ENCODE results near the gene UMPS.

DNA sequence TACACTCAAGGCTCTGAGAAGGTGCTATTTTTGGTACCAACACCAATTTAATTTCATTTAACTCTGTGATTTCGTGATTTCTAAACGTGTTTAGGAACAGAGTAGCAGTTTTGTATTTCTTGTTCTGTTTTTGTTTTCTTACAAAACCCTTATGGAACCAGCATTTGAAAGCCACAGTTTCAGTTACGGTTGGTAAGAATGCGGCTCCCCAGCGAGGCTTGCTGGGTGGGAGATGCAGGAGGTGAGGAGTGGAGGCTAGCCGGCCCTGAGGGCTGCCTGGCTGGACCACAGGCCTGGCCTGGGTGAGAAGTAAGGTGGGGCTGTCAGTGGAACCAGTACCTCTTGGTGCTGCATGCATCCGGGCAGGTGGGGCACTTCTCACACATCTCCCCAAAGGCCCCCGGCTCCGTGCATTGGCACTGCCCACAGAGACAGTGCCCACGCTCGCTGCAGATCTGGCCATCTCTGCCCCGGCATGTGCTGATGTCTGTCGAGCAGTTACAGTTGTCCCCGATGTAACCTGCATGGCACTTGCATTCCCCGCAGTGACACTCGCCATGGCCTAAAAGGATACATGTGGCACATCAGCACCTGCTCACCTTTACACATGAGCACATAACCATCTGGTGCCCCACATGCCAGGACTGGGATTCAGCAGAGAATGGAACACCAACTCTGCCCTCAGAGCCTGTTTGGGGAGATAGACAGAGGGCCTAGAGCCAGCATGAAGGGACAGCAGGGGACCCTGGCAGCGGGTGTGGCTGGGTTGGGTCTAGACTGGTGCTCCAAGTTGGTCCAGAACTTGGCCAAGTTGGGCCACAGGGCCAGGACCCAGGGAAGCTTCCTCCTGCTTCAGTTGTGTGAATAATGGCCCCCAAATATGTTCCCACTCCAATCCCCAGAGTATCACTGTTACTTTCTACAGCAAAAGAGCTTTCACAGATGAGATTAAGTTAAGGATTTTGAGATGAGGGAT, 43.4 kb downstream of the UMPS start:
- TF ChIP-seq, protein P1, sequence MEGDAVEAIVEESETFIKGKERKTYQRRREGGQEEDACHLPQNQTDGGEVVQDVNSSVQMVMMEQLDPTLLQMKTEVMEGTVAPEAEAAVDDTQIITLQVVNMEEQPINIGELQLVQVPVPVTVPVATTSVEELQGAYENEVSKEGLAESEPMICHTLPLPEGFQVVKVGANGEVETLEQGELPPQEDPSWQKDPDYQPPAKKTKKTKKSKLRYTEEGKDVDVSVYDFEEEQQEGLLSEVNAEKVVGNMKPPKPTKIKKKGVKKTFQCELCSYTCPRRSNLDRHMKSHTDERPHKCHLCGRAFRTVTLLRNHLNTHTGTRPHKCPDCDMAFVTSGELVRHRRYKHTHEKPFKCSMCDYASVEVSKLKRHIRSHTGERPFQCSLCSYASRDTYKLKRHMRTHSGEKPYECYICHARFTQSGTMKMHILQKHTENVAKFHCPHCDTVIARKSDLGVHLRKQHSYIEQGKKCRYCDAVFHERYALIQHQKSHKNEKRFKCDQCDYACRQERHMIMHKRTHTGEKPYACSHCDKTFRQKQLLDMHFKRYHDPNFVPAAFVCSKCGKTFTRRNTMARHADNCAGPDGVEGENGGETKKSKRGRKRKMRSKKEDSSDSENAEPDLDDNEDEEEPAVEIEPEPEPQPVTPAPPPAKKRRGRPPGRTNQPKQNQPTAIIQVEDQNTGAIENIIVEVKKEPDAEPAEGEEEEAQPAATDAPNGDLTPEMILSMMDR (IDR thresholded peaks at IDR 0.05) = no peak
- TF ChIP-seq CBX8 (IDR thresholded peaks at IDR 0.05) = no peak
- TF ChIP-seq EP300 (IDR thresholded peaks at IDR 0.05) = no peak
- TF ChIP-seq, protein P2, sequence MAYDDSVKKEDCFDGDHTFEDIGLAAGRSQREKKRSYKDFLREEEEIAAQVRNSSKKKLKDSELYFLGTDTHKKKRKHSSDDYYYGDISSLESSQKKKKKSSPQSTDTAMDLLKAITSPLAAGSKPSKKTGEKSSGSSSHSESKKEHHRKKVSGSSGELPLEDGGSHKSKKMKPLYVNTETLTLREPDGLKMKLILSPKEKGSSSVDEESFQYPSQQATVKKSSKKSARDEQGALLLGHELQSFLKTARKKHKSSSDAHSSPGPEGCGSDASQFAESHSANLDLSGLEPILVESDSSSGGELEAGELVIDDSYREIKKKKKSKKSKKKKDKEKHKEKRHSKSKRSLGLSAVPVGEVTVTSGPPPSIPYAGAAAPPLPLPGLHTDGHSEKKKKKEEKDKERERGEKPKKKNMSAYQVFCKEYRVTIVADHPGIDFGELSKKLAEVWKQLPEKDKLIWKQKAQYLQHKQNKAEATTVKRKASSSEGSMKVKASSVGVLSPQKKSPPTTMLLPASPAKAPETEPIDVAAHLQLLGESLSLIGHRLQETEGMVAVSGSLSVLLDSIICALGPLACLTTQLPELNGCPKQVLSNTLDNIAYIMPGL (CRISPR knock-in tag; IDR thresholded peaks at IDR 0.05; ENCODE audit: borderline replicate concordance) = no peak
- TF ChIP-seq JUN (IDR thresholded peaks at IDR 0.05) = no peak
- no peak for TF ChIP-seq MAZ (IDR thresholded peaks at IDR 0.05; ENCODE audit: borderline replicate concordance, low read depth, low read length)
- no peak for TF ChIP-seq KDM5A (IDR thresholded peaks at IDR 0.05)
- TF ChIP-seq POLR2A (IDR thresholded peaks at IDR 0.05; ENCODE audit: low read length) = no peak
- TF ChIP-seq ZFP36 (IDR thresholded peaks at IDR 0.05; ENCODE audit: borderline replicate concordance, partially characterized antibody) = no peak
- no peak for TF ChIP-seq NPAS2 (CRISPR knock-in tag; IDR thresholded peaks at IDR 0.05; ENCODE audit: borderline replicate concordance)
- no peak for TF ChIP-seq RNF2 (IDR thresholded peaks at IDR 0.05; ENCODE audit: borderline replicate concordance, low read depth)
- TF ChIP-seq CHD2 (IDR thresholded peaks at IDR 0.05; ENCODE audit: low read length, partially characterized antibody) = no peak
- no peak for TF ChIP-seq HDAC2 (IDR thresholded peaks at IDR 0.05)
